Loucy (cell line): ENCODE results near the gene ZG16.

Source experiments
- CTCF ChIP-seq: fragments of 200-600 bp; sonication (generic); conservative IDR thresholded peaks from 2 replicates; pipeline ENCODE4 v1.5.1; 2014; ENCODE audit warnings: mild to moderate bottlenecking, antibody characterized with exemption, low read length
- EZH2phosphoT487 ChIP-seq: fragments of 200-600 bp; IDR thresholded peaks from 2 replicates; pipeline ENCODE4 v1.6.1; 2018; ENCODE audit warnings: antibody characterized with exemption, mild to moderate bottlenecking, moderate library complexity, borderline replicate concordance

DNA sequence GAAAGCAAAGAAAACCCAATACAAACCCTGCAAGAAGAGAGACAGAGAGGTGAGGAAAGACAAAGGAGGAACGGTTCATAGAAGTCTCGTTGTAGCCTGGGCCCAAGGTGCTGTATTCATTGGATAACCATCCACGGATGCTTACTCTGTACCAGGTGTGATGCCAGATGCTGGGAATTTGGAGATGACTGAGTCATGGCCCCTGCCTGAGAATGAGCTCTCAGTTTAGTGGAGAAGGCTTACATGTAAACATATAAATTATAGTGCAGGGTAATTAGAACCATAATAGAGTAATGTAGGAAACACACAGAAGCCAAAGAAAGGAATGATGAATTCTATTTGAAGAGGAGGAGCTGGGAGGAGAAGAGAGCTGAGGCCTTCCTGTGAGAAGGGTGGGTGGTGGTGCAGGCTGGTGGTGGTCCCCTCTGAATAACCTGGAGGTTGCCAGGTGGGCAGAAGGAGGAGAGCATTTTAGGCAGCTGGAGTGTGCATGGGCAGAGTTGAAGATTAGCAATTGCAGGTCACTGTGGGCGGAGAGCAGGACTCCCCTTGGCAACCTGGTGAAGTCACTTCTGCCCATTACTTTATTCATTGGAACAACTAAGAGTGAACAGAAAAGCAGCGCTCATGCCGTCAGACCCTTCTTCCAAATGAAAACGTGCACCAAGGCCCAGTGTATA is 7.7 kb upstream of the ZG16 start:
- TF ChIP-seq CTCF: no peak
- no peak for TF ChIP-seq EZH2phosphoT487
